Lung (tissue), 12 donors: ENCODE data around the gene PAPLN. TPM values are rescaled to one million over a fixed set of nuclear protein-coding genes. Genes with fewer than 3 reads are reported as not detected.

Experiments used
- ATAC-seq: fragments of 200-7000 bp; cut with Tn5 transposase; one replicate; pipeline ENCODE4 v1.9.1; 2020; ENCODE audit warnings: moderate number of reproducible peaks; ENCODE audit not compliant: insufficient read depth, low FRiP score
- DNase-seq, 3 donors: peaks; one replicate each; pipeline ENCODE4 v3.0.0-alpha.2; 2013 to 2017
- H3K27ac ChIP-seq, 2 donors: one replicate each; pipeline ENCODE4 v1.5.1; 2013; ENCODE audit warnings: mild to moderate bottlenecking in 2 of 2, moderate library complexity in 2 of 2, control low read depth in 1 of 2, inconsistent platforms in 1 of 2, low read depth in 1 of 2, low read length in 1 of 2
- H3K27me3 ChIP-seq, 3 donors: one replicate each; pipeline ENCODE4 v1.5.1; 2013; ENCODE audit warnings: low read length in 2 of 3; ENCODE audit not compliant: control insufficient read depth in 3 of 3, insufficient read depth in 3 of 3
- H3K36me3 ChIP-seq, 4 donors: one replicate each; pipeline ENCODE4 v1.5.1; 2013; ENCODE audit warnings: low read length in 4 of 4, mild to moderate bottlenecking in 1 of 4, moderate library complexity in 1 of 4; ENCODE audit not compliant: control insufficient read depth in 4 of 4, insufficient read depth in 4 of 4
- H3K4me1 ChIP-seq, 5 donors: one replicate each; pipeline ENCODE4 v1.5.1; 2013; ENCODE audit warnings: low read length in 5 of 5, mild to moderate bottlenecking in 2 of 5, moderate library complexity in 1 of 5; ENCODE audit not compliant: control insufficient read depth in 5 of 5, insufficient read depth in 5 of 5
- H3K4me3 ChIP-seq: one replicate; pipeline ENCODE4 v1.5.1; 2013; ENCODE audit warnings: mild to moderate bottlenecking, control low read depth, moderate library complexity
- H3K9ac ChIP-seq, 2 donors: one replicate each; pipeline ENCODE4 v1.5.1; 2013; ENCODE audit warnings: low read length in 2 of 2, control low read depth in 1 of 2; ENCODE audit not compliant: insufficient read depth in 1 of 2
- H3K9me3 ChIP-seq, 4 donors: one replicate each; pipeline ENCODE4 v1.5.1; 2013; ENCODE audit warnings: low read length in 3 of 4, mild to moderate bottlenecking in 1 of 4, moderate library complexity in 1 of 4; ENCODE audit not compliant: control insufficient read depth in 4 of 4, insufficient read depth in 3 of 4
- WGBS, 2 donors: extraction: QIAGEN DNeasy Blood & Tissue Kit; methylation state at CpG; one replicate each; pipeline ENCODE4 v1.1.7; 2013; 5-methylcytosine and 5-hydroxymethylcytosine counted together
- polyA plus RNA-seq, 2 donors: library from polyadenylated mRNA; stranded (reverse); fragments of 200-250 nt; gene quantifications; one replicate each; pipeline ENCODE4 v1.2.1, GENCODE V29; 2013
- total RNA-seq, 2 donors: library from RNA; depleted of rRNA in 1 of 2; stranded (reverse); fragments of >200 nt in 1 of 2; gene quantifications; one replicate each; pipeline ENCODE4 v1.2.1, GENCODE V29; 2014 to 2021
- TF ChIP-seq, protein P1 (sequence below): IDR thresholded peaks from 2 replicates; pipeline ENCODE4 v1.5.1; 2012; ENCODE audit warnings: mild to moderate bottlenecking; ENCODE audit errors: control extremely low read depth, extremely low read depth
- donor health status: control.
- donor health status: control.
- donor health status: Bipolar disorder and iron deficiency.
- donor health status: healthy.
- donor health status: DM: yes; HTN: yes; CAD: no.

PAPLN gene
- total and polyA plus RNA-seq, 4 donors = 2.9 to 18.0 (median 8.3) TPM

DNA sequence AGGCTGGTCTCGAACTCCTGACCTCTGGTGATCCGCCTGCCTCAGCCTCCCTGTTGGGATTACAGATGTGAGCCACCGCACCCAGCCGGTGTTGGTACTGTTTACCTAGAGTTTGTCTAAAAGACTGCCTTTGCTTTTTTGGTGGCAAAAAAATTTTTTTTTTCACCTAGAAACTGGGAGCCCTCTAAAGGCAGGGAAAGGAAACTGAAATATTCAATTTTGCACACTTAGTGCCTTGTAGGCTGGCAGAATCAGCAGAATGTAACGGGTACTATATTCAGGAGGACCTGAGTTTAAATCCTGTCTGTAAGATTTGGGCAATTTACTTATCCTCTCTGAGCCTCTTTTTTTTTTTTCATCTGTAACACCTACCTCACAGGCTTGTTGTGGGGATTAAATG lies 43.6 kb downstream of the PAPLN start:
- no peak for ATAC-seq
- H3K4me1 ChIP-seq = no peaks in the 10 kb centered on the region
- H3K4me3 ChIP-seq = no peak overlapping the region
- no peak overlapping the region for H3K27ac ChIP-seq
- no peaks in the 10 kb centered on the region for H3K27me3 ChIP-seq
- peaks cover 28 to 51% (median 37%) of the 10 kb centered on the region in 4 donors for H3K36me3 ChIP-seq
- TF ChIP-seq, protein P1, sequence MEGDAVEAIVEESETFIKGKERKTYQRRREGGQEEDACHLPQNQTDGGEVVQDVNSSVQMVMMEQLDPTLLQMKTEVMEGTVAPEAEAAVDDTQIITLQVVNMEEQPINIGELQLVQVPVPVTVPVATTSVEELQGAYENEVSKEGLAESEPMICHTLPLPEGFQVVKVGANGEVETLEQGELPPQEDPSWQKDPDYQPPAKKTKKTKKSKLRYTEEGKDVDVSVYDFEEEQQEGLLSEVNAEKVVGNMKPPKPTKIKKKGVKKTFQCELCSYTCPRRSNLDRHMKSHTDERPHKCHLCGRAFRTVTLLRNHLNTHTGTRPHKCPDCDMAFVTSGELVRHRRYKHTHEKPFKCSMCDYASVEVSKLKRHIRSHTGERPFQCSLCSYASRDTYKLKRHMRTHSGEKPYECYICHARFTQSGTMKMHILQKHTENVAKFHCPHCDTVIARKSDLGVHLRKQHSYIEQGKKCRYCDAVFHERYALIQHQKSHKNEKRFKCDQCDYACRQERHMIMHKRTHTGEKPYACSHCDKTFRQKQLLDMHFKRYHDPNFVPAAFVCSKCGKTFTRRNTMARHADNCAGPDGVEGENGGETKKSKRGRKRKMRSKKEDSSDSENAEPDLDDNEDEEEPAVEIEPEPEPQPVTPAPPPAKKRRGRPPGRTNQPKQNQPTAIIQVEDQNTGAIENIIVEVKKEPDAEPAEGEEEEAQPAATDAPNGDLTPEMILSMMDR = no peak
- no peaks in the 10 kb centered on the region for H3K9me3 ChIP-seq
- DNase-seq = no peak
- H3K9ac ChIP-seq = no peak overlapping the region
- WGBS, 2 donors = 97 to 98% methylated on average over 5 of the region's 5 CpGs

- no peak overlapping the region for H3K9ac ChIP-seq
- ATAC-seq = no peak
- H3K9me3 ChIP-seq = no peaks in the 10 kb centered on the region
- H3K36me3 ChIP-seq = peaks cover 23 to 50% (median 30%) of the 10 kb centered on the region in 4 donors
- TF ChIP-seq, protein P1 = no peak
- H3K4me3 ChIP-seq = no peak overlapping the region
- no peaks in the 10 kb centered on the region for H3K27me3 ChIP-seq
- H3K4me1 ChIP-seq = no peaks in the 10 kb centered on the region
- DNase-seq = peak in 2 of 3 donors; percentile 40 to 50
- no peak overlapping the region for H3K27ac ChIP-seq
- 75 to 86% methylated on average over 12 of the region's 12 CpGs for WGBS, 2 donors
These were observed 46.5 kb downstream of the PAPLN start for GRCh38 chr14:73283608-73284379.

DNA sequence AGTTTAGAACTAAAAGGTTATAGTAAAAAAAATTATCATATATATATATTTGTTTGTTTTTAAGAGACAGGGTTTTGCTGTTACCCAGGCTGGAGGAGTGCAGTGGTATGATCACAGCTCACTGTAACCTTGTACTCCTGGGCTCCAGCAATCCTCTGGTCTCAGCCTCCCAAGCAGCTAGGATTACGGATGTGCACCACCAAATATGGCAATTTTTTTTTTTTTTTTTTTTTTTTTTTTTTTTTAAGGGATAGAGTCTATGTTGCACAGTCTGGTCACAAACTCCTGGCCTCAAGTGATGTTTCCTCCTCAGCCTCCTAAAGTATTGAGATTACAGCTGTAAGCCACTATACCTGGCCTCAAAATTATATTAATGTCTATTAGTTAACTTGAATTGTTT lies 48.7 kb downstream of the PAPLN start:
- Histone ChIP-seq H3K27ac (no peak overlapping the region), H3K4me3 (no peak overlapping the region), H3K4me1 (peaks cover 0 to 3% (median 0%) of the 10 kb centered on the region in 5 donors), H3K27me3 (no peaks in the 10 kb centered on the region), H3K9me3 (no peaks in the 10 kb centered on the region), H3K36me3 (peaks cover 20 to 46% (median 29%) of the 10 kb centered on the region in 4 donors), H3K9ac (no peak overlapping the region)
- WGBS, 2 donors = 97 to 100% methylated on average over 1 of the region's 1 CpG
- ATAC-seq (no peak), DNase-seq (no peak)
- TF ChIP-seq, protein P1 = no peak
